Daoy (cell line): ENCODE results near the gene AMH. TPM values are rescaled to one million over a fixed set of nuclear protein-coding genes. Genes with fewer than 3 reads are reported as not detected.
"Not testable (repeated sequence)": the region's sequence is repeated elsewhere in the genome, so short reads cannot be mapped to it uniquely, and the experiment has no call there.

Experiments used
- DNase-seq: peaks from one replicate; pipeline ENCODE4 v3.0.0-alpha.2; 2015; ENCODE audit warnings: low read depth
- total RNA-seq: library from RNA; depleted of rRNA; stranded (reverse); fragments of >200 nt; shearing (Covaris generic); gene quantifications from 2 replicates; pipeline ENCODE4 v1.2.3, GENCODE V29; 2014

AMH gene
- total RNA-seq, 1 experiment from 2014 or later = 0.51 TPM

- DNase-seq = no peak
These were observed 21.0 kb downstream of the AMH start for GRCh38 chr19:2270157-2270422.

GRCh38 chr19:2270423-2271233 is 21.5 kb downstream of the AMH start:
- peak; percentile 85 for DNase-seq

GRCh38 chr19:2271234-2272103 is 22.3 kb downstream of the AMH start:
- DNase-seq = peak; percentile 64

DNA sequence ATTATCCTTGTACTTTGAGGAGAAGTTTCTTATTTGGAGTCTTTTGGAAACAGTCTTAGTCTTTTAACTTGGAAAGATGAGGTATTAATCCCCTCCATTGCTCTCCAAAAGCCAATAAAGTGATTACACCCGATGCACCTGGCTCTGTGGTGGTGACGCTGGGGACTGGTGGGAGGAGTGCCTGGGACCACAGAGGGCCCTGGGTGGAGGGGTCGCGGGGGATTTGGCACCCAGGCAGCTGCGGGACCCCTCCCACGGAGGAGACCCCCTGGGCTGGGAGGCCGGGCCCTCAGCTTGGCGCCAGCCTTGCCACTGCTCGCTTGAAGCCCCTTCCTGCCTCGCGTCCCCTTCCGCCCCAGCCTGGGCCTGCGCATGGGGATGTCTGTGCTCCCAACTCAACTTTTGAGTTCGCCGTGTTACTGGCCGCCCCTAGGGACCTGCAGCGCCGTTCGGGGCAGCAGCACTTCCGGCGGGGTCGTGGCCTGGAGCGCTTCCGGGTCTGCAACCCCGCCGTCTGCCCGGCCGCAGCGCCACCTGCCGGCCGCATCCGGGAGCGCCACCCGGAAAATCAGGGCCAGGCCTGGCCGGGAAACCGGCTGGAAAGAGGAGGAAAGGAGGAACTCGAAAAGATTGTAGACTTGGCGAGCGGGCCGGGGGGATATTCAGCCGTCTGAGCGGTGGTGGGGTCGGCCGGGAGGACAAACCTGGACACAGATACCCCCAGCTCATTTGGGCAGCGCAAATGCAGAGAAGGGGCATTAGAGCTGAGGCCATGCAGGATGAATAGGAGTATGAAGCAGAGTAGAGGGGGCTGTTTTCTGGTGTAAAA is 24.4 kb downstream of the AMH start:
- peak; percentile 79 for DNase-seq

DNA sequence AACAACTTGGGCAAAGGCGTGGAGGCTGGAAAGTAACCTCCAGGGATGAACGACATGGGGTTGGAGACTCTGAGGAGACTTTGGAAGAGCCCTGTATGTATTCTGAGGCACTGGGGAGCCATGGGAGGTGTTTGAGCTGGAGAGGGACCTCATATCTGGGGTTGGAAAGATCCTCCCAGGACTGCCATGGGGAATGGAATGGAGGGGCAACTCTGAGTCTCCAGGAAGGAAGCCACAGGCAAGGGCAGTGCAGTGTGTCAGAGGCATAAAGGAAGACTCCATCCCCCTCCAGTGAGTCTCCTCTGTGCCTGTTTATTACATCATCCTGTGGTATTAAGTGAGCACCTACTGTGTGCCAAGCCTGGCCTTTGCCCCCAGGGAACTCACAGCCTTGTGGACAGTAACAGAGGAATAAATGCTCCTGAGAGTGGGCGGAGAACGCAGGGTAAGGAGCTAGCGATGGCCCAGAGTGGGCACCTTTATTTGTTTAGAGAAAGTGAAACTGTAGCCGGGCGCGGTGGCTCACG is 25.1 kb downstream of the AMH start:
- DNase-seq = no peak

- peak; percentile 57 for DNase-seq
These were observed 25.9 kb downstream of the AMH start for GRCh38 chr19:2274931-2275535.

GRCh38 chr19:2275588-2276428 is 26.7 kb downstream of the AMH start:
- no peak for DNase-seq

GRCh38 chr19:2276429-2276986 is 27.4 kb downstream of the AMH start:
- DNase-seq = no peak

DNA sequence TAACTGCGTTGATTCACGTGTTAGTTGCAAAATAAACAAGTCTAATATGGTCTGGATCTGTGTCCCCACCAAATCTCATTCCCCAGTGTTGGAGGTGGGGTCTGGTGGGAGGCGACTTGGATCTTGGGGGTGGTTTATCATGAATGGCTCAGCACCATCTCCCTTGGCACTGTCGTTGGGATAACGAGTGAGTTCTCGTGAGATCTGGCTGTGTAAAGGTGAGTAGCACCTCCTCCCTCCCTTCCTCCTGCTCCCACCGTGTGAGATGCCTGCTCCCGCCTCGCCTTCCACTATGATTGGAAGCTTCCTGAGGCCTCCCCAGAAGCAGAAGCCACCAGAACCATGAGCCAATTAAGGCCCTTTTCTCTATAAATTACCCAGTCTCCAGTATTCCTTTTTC is 28.0 kb downstream of the AMH start:
- no peak for DNase-seq

DNA sequence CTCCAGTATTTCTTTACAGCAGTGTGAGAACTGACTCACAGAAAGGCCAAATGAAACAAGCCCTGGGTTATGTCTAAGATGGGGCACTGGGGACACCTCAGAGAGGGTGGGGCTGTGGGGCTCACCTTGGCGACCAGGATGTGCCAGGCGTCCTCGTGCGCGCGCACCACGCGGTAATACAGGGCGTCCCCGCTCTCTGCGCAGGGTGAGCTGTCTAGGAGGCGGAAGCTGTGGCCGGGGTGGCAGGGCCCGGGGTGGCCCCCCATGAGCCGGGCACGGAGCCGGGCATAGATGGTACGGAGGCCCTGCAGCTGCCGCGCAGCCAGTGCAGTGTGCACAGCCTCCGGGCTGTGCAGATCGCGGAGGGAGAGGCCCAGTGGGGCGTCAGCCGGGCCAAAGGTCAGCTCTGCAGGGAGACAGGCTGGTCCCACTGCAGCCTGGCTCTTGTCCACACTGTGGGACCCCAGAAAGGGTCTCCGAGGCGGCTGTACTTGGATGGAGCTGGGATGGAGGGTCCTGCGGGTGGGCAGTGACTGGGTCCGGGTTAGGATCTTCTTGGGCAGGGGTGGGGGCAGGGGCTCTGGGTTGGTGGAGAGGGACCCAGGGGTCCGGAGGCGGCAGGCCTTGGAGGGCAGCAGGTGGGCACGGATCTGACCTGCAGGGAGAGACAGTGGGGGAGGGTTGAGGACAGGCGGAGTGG is 29.5 kb downstream of the AMH start:
- DNase-seq = no peak

DNA sequence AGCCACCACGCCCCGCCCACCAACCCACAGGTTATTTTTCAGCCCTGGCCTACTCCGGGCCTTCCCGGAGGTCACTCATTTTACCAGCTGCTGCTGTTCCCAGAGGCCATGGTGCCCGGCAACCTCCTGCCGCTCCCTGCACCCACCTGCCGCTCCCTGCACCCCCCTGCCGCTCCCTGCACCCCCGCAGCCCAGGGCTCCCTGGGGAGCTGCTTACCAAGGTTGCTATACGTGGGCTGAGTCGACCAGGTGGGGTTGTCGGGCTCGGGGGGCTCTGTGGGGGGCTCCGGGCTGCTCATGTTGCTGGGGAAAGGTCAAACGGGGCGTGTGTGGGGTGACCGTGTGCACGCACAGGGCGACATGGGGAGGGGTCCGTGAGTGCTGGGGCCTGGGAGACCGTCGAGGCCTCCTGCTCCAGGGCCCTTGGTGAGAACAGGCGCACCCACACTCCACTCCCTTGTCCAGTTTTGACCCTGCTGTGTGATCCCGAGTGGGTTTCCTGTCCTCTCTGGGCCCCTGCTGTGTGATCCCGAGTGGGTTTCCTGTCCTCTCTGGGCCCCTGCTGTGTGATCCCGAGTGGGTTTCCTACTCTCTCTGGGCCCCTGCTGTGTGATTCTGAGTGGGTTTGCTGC is 31.6 kb downstream of the AMH start:
- no peak for DNase-seq

DNA sequence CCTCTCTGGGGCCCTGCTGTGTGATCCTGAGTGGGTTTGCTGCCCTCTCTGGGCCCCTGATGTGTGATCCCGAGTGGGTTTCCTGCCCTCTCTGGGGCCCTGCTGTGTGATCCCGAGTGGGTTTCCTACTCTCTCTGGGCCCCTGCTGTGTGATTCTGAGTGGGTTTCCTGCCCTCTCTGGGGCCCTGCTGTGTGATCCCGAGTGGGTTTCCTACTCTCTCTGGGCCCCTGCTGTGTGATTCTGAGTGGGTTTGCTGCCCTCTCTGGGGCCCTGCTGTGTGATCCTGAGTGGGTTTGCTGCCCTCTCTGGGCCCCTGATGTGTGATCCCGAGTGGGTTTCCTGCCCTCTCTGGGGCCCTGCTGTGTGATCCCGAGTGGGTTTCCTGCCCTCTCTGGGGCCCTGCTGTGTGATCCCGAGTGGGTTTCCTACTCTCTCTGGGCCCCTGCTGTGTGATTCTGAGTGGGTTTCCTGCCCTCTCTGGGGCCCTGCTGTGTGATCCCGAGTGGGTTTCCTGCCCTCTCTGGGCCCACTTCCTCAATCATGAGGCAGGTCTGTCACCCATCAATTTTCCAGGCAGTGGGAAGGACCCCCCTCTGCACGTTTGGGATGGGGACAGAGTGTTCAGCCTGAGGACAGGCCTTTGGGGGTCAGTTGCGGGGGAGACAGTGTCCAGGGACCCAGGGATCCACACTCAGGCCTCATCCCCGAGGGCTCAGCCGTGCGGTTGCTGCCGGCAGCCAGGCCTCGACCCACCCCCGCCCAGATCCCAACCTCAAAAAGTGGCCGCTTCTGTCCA is 32.3 kb downstream of the AMH start:
- DNase-seq = not testable (repeated sequence)

- DNase-seq = peak; percentile 53
These were observed 33.1 kb downstream of the AMH start, which contains the start of gene PEAK3 for GRCh38 chr19:2282062-2282861. PEAK3 (minus strand) TSS chr19:2282175; CDS start chr19:2280931, 1,244 bp downstream.

DNA sequence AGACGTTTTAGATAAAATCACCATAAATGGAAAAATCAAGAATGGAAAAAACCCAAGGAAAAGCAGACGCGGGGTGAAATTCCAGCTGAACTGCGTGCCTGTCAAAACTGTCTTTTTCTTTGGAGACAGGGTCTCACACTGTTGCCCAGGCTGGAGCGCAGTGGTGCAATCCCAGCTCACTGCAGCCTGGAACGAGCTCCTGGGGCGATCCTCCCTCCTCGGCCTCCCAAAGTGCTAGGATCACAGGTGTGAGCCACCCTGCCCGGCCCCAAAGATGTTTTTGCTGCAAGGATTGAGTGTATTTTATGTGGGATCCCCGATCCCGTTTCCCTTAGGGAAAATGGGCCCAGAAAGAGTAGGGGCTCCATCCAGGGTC is 33.7 kb downstream of the AMH start:
- DNase-seq = no peak

- DNase-seq = no peak
These were observed 34.8 kb downstream of the AMH start for GRCh38 chr19:2283835-2284507.

- DNase-seq = no peak
These were observed 37.4 kb downstream of the AMH start for GRCh38 chr19:2286402-2287140.
